ENCODE results near the gene CAMKMT.

CAMKMT gene

DNA sequence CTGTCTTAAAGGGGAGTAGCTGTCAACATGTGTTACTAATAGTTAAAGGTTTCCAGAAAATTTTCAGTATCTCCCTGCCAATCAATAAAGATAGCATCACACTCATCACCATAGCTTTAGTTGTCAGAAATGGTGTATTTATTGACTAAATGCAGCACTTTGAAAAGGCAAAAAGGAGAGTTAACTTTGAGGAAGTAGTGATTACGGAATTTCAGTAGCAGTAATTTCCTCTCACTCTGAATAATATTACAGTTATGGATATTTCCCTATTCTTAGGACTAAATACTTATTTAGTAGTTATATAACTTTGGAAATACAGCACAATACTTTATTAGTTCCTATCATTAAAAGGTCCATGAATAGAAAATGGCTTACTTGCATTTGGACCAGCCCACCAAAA is 250.5 kb downstream of the CAMKMT start:
- no peak for FAIRE-seq

DNA sequence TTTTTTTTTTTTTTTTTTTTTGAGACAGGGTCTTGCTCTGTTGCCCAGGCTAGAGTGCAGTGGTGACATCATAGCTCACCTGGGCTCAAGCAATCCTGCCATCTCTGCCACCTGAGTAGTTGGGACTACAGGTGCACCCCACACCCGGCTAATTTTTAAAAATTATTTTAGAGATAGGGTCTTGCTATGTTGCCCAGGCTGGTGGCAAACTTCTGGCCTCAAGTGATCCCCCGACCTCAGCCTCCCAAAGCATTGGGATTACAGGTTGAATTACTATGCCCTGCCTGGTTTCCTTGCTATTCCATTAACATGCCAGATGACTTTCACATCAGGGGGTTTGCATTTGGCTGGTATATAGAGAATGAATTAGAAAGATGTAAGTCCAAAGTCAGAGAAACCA is 253.2 kb downstream of the CAMKMT start:
- no peak for FAIRE-seq

DNA sequence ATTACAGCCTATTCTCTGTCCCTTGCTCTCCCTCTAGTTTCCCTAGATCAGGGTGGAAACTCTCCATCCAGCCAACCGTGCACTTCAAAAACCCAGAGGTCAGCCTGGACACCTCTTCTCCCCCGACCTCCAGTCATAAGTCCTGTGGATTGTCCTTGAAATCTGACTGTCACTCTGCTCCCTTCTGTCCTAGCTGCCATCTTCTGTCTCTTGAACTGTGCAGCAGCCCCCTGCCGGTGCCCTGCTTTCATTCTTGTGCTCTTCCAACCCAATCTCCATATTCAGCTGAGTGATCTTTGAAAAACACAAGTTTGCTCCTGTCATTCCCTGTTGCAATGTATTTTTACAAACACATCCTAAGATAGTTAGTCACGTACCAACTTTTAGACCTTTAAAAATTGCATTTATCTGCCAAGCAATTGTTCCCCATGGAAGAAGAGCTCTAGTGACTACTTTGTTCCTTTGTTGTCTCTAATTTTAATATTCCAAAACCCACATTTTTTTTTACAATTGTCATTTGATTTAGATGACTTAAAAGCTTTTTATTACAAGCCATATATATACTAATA is 254.3 kb downstream of the CAMKMT start:
- FAIRE-seq: no peak

DNA sequence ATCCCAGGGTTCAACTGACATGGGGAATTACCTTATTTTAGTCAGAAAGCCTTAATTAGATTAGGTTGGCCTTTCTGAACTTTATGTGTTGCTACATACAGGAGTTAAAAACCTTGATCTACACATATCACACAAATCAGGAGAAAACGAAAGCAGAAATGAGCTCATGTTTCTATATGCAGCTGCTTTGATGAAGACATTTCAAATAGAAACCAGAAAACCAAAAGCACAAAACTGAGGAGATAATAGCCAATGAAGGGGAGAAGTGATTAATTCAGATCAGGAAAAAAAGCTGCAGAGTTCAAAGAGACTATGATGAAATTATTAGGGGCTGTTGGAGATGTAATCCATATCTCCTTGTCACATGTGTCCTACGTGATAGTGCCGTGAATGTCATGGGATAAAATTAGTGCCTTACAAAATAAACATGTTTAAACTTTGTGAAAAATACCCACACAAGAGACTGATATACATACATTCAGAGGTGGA is 255.0 kb downstream of the CAMKMT start:
- FAIRE-seq: no peak

DNA sequence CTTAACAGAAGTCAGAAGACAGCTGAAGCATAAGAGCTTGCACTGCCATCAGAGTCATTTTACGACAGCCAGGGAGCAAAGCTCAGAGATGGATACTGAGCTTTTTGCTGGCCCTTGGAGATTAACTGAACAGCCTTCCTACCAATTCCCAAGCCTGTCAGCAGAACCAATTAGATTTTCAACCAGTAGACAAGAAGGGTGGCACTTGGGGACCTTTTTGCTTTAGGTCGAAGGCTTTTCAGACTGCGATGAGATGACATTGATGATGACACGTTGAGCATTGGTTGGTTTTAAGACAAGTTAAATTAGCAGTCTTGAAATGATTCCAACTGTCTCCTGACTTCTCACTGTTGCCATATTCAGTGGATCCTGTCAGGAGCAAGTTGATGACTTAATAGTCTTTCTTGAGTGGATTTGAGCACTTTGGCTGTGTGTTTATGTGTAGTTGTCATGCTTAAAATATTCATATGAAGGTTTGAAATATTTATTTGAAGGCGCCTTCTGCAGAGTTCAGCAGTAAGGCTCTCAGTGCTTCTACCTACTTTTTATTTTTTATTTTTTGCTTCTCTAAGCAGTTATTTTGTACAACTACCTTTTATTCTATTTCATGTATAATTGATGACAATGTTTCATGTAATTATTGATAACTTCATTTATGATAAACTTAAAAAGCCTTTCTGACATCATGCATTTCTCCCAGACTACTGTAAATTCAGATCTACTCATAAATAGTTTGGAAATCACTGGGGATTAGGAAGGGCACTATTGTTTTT is 256.7 kb downstream of the CAMKMT start:
- no peak for FAIRE-seq

DNA sequence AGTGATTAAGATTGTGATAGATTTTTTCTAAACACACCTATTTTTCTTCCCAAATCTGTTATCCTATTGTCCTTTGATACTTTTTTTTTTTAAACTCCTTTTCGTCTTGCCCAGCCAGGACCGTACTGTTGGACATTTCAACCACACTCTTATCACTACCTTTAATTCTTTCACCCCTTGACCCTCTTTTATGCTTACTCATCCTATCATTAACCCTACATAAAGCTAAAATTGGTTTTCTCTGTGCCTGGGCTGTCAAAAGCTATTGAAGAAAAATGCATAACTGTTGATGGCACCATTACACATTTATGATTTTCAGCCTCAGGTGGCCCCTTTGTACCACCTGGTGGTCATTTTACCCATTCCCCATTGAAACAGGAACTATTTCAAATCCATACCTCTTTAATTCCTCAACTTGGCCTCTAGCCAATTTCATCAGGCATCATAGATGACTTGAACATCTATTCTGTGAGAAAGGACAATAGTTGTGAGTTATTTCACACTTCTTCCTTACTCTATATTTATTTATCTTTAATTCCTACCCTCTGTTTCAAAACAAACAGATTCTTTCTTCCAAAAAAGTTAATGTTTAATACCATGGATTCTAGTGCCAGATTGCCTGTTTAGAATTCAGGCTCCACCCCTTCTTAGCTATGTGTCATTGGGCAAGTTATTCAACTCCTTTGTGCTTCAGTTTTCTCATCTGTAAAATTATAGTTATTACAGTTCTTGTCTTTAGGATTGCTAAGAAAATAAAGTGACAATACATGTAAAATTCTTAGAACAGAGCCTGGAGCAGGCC is 258.6 kb downstream of the CAMKMT start:
- FAIRE-seq: no peak

DNA sequence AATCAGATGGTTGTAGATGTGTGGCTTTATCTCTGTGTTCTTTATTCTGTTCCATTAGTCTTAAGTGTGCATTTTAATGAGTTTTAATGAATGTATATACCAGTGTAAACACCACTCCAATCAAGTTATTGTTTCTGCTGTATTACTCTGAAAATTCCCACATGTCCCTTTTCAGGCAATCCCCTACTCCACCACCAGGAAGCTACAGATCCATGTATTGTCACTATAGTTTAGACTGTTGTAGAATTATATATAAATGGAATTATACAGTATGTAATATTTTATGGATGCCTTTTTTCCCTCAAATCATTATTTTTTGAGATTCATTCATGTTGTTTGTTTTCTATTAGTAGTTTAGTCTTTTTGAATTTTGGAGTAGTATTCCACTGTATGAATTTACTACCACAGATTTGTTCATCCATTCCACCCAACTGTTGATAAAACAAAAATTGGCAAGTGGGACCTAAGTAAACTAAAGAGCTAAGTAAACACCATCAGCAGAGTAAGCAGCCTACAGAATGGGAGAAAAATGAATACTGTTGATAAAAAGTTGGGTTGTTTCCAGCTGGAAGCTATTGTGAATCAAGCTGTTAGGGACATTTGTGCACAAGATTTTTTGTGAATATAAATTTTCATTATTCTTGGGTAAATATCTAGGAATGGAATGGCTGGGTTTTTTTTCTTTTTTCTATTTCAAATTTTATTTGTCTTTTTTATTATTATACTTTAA is 262.0 kb downstream of the CAMKMT start:
- no peak for FAIRE-seq

DNA sequence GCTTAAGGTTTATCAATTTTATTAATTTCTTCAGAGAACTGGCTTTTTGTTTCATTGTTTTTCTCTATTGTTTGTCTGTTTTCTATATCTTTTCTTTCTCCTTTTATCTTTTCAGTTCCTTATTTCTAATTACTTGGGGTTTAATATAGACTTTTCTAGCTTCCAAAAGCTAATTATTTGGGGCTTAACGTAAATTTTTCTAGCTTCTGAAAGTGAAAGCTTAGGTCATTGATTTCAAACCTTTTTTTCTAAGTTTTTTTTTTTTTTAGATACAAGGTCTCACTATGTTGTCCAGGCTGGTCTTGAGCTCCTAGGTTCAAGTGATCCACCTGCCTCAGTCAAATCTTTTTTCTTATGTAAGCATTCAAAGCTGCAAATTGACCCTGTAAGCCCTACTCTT is 266.6 kb downstream of the CAMKMT start:
- no peak for FAIRE-seq

DNA sequence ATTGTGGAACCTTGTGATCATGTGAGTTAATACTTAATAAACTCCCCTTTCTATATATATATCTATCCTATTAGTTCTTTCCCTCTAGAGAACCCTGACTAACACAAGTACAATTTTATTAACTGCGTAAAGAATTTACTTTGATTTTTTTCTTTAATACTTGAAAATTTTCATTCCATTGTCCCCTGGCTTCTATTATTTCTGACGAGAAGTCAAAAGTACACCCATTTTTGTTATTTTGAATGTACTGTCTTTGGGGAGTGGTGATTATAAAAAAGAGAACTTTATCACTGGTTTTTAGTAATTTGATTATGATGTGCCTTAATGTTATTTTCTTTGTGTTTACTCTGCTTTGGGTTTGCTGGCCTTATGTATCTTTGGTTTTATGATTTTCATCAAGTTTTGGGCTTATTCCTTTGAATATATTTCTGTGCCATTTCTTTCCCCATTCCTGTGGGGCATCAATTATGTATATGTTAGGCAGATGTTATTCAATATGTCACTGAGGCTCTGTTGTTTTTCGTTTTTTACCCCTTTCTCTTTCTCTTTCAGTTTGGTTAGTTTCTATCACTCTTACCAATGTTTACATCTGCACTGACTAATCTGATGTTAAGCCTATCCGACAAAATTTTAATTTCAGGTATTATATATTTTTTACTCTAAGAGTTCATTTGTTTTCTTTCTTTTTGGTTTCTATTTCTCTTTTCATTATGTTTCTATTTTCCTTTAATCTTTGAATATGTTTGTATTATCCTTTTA is 271.4 kb downstream of the CAMKMT start:
- FAIRE-seq: no peak

DNA sequence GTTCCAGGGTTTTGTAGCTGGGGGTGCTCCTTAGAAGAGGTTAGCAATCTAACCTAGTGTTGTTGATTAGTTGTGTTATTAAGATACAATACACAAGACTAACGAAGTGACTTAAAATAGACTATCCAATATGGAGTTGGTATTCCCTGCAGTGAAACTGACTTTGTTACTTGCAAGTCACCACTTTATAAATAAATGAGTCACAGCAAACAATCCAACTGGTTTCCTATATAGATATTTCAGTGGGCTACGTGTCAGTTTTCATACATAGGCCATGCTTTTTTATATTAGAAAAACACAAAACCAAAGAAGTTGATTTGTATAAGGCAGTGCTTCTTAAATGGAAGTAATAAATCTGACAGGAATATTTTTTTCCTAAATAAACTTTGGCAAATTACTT is 274.0 kb downstream of the CAMKMT start:
- FAIRE-seq: no peak

DNA sequence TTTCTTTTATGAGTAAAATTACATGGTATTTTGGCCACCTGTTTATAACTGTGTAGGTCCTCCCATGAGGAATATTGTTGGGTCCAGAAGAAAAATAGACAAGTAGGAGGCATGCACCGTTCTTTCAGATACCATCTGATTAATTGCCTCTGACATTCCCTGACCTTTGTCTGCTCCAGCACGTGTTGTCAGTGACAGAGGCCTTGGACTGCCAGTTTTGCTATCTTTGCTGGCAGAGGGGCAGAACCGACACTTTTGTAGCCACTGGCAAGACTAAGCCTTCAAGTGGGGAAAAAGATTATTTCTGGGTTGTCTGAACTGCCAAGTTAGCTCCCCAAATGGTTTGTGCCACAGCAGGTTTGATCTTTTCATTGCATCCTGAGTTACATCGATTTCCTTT is 276.9 kb downstream of the CAMKMT start:
- no peak for FAIRE-seq

DNA sequence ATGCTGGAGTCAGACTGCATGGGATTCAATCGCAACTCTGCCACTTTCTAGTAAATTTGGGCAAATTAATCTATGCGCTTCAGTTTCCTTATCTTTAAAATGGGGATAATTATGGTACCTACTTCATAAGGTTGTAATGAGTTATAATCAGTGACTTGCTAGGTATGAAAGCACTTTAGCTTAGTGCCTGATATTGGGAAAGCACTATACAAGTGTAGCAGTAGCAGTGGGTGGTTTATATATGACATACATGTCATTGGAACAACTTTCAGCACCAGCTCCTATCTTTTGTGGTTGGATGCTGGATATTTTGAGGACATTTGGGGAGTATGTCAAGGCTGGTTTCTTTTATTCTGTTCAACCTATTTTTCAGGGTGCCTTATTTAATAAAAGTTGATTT is 277.7 kb downstream of the CAMKMT start:
- no peak for FAIRE-seq

DNA sequence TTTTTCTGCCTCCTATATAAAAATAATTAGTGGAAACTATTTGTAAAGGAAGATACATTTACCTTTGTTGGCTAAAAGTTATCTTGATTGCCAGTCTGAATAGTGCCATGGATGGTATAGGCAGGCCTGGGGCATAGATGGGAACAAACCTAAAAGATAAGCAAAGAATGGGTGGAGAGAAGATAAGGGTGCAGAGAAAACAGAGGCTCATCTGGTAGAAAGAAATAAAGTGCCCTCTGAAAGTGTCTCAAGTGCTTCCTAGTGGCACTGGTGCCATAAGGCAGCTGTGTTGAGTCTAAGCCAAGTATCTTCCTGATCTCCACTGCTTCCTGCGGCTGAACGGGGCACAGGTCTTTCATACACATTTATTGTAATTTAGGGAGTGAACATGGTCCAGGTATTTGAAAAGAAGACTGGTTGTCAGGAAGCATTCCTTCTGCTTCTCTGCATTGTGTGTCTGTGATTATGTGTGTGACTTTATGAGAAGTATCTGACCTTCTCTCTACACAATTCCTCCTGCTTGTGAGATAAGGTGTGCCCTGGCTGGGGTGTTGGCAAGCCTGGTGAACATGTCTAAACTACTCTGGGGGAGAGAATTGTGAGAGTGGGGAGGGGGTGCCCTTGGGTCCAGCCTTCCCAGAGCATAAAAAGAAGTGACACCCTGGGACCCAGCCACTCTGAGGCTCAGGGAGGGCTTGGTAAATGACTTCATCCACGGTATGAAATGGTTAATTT is 280.5 kb downstream of the CAMKMT start:
- no peak for FAIRE-seq

DNA sequence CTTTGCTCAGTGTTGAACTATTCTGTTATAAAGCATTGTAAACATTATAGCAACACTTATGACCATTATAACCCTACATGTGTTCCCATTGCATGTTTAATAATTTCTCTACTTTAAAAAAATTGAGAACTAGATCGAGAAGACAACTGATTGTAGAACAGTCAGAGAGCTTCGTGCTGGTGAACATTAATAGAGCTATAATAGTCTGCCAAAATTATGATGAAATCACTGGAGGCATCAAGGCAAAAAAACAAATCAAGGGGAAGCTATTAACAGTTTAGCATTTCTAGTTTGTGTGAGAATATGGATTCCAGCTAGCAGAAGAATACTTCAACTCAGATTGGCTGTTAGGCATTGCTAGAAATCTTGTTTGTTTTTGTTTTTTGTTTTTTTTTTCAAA is 284.2 kb downstream of the CAMKMT start:
- no peak for FAIRE-seq

DNA sequence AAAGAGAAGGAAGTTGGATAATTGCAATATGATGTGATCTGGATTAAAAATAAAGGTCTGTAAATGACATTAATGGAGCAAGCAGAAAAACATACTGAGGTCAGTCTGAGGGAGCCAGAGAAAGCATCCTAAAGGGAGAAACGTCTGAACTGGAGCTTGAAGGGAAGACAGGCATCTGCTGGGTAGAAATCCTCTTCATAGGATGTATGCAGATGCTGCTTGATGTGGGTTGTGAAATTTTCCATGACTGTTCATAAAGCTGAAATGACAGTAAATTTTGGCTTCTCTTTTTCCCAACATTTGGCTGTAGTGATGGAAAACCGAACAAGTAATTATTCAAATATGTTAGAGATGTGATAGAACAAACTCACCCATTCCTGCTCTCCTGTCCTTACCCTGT is 287.6 kb downstream of the CAMKMT start:
- FAIRE-seq: no peak

DNA sequence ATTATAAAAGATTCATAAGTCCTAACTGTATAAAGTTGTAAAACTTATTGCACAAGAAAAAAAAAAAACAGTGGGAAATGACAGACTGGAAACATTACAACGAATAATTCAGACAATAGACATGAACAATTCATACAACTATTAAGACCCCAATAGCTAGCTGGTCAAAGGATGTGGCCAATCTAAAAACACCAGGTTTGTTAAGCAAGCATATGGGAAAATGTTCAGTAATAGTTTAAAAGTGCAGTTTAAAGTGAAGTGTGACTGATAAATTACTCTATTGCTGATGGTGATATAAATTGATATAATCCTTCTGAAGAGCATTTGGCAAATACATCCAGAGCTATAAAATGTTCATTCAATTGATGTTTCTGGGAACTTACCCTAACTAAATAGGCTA is 289.0 kb downstream of the CAMKMT start:
- no peak for FAIRE-seq

DNA sequence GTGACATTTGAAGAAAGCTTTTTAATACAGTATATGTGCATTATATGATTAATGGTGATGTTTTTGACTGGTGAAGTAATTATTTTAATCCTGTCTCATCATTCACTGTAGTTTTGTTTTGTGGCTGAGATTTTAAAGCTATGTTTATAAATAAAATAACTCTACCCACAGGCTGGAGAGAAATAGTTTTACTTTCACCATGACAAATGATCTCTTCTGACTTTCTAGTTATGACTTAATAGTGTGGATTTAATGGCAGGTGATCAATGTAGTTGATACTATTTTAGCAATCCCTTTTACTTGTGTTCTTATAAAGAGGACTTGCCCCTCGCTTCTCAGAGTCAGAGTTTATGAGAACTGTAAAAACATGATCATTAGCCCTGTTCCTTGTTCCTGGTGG is 290.2 kb downstream of the CAMKMT start:
- no peak for FAIRE-seq

DNA sequence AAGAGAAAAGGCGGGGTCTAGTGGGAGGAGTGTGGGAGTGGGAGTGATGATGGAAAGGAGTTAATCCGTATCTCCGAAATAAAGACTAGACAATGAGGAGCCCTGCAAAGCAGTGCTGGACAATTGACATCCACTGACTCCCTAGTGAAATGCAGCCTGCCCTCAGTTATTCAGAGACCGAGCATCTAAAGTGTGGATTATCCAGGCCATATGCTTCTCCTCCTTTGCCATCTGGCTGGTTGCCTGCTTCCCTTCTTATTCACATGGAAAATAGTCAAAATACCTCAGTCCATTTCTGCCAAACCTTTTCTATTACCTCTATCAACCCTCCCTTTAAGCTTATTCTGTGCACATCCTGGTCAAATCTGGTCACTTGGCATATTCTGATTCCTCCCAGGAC is 291.0 kb downstream of the CAMKMT start:
- no peak for FAIRE-seq

DNA sequence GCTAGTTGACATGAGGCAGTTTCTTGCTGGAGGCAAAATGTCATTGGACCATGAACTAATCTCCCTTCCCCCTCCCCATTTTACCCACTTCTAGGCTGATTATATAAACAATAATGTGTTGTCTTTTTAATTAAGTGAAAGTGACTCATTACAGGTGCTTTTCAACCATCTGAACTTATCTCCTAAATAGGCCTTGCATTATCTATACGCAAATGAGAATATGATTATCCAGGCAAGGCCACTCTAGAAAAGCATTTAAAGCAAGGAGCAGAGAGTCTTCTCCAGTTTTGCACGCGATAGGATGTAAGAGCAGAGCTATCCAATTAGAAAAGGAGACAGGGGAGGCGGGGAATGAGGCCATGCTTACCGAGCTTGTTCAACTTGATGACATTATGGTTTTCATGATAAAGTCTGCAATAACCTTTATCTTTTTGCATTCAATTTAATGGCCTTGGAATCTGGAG is 293.7 kb downstream of the CAMKMT start:
- no peak for FAIRE-seq

DNA sequence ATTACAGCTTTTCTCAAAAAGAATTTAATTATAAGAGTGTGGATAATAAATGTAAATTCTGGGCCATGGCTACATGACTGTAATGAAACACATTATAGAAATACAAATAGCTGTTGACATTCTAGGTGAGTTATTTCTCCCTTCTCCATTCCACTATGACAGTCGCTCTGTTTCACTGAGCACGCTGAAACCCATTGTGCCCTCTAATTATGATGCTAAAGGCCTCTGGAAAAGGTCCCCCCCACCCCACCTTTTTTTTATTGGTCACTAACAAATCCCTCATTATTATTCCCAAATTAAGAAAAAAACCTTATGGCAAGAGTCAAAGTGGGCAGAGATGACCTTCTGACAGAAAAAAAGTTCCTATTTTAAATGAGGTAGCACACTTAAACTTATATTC is 294.7 kb downstream of the CAMKMT start:
- FAIRE-seq: no peak

DNA sequence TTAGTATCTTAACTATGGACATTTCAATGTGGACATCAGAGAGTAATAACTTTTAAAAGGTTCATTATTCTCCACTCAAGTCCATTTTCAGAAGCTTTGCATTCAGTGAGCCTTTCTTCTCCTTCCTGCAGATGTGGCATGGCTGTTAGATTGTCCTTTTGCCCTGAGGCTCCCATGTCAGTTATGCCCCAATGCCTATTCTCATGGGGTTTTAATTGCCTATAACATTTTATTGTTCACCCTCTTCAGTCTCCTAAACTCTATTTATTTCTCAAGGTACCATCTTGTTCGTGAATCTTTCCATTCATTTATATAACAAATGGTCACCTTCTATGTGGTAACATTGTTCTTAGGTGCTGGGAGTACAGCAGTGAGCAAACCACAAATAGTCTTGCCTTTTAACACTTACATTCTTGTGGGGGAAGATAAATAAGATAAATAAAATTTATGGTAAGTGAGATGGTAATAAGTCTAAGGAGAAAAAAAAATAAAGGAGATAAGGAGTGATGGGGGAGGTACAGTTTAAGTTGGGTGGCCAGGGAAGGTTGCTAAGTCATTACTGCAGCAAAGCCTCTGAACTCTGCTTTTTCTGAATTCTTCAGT is 301.8 kb downstream of the CAMKMT start:
- FAIRE-seq: no peak
